IPS-18a (cell line): ENCODE data around the gene SUGP1.
"Not testable (repeated sequence)": the region's sequence is repeated elsewhere in the genome, so short reads cannot be mapped to it uniquely, and the experiment has no call there.

Source experiments
- H3K27ac ChIP-seq: one replicate; pipeline ENCODE4 v1.5.1; 2013; ENCODE audit warnings: low read length
- H3K27me3 ChIP-seq: one replicate; pipeline ENCODE4 v1.6.1; 2013; ENCODE audit warnings: mild to moderate bottlenecking, low read length; ENCODE audit not compliant: control insufficient read depth, insufficient read depth
- H3K36me3 ChIP-seq: one replicate; pipeline ENCODE4 v1.6.1; 2013; ENCODE audit warnings: low read depth, low read length; ENCODE audit not compliant: control insufficient read depth
- H3K4me1 ChIP-seq: one replicate; pipeline ENCODE4 v1.6.1; 2013; ENCODE audit warnings: low read depth, low read length; ENCODE audit not compliant: control insufficient read depth
- H3K4me3 ChIP-seq: one replicate; pipeline ENCODE4 v1.5.1; 2013; ENCODE audit warnings: low read length
- H3K9ac ChIP-seq: one replicate; pipeline ENCODE4 v1.6.1; 2013; ENCODE audit warnings: mild to moderate bottlenecking, low read length, moderate library complexity
- H3K9me3 ChIP-seq: one replicate; pipeline ENCODE4 v1.6.1; 2013; ENCODE audit warnings: low read depth, low read length; ENCODE audit not compliant: control insufficient read depth

The SUGP1 gene

DNA sequence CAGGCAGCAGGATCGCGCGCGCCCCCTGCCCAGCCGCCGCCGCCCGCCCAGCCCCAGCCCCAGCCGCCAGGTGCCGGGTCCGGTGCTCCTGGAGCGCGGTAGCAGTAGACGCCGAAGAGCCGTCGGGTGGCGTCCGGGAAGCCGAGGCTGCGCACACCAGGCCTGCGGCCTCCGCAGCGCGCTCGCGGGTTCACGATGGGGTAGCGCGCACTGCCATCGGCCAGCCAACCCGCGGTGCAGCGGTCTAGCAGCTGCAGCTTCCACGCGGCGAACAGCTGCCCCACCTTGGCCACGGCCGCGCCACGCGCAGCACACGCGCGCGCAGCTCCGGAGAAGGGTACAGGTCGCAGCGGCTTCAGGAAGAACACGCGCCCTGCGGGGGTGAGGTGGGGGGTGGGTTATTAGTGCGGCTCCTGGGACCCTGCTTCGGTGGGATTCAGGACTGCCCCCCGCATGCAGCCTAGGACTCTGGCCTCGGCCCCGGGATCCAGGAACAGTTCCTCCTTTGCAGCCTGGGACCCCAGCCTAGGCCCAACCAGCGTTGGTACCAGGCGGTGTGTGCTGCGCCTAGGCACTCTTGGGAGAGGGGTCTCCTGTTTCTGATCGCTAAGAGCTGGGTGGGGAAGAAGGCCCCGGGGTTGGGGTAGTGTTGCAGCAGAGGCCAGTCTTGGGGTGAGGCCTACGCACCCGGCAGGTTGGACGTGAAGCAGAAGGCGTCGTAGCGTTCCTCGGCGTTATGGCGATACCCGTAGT is 62.3 kb downstream of the SUGP1 start:
- Histone ChIP-seq H3K9me3 (no peaks in the 10 kb centered on the region), H3K36me3 (peaks cover 5% of the 10 kb centered on the region), H3K4me3 (no peak overlapping the region), H3K27ac (no peak overlapping the region), H3K9ac (no peak overlapping the region), H3K4me1 (peaks cover 4% of the 10 kb centered on the region), H3K27me3 (peaks cover 20% of the 10 kb centered on the region)

DNA sequence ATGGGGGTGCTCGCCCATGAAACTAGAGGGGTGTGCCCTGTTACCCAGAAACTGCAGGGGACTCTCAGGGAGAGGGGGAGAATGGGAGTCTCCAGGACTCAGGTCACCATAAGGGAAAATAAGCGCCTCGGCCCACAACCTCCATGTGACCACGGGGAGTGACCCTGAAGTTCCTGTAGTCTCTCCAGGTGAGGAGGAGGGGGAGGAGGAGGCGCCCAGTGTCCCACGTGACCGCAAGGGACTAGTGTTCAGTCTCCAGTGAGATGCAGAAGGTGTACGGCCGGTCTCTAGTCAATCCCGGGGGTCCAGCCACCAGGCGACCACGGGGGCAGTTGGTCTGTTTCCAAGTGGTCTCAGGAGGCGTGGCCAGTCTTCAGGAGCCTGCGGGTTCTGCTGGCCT is 63.2 kb downstream of the SUGP1 start:
- no peaks in the 10 kb centered on the region for H3K9me3 ChIP-seq
- peaks cover 13% of the 10 kb centered on the region for H3K27me3 ChIP-seq
- peaks cover 5% of the 10 kb centered on the region for H3K36me3 ChIP-seq
- no peak overlapping the region for H3K4me3 ChIP-seq
- no peak overlapping the region for H3K9ac ChIP-seq
- H3K27ac ChIP-seq = no peak overlapping the region
- peaks cover 3% of the 10 kb centered on the region for H3K4me1 ChIP-seq

DNA sequence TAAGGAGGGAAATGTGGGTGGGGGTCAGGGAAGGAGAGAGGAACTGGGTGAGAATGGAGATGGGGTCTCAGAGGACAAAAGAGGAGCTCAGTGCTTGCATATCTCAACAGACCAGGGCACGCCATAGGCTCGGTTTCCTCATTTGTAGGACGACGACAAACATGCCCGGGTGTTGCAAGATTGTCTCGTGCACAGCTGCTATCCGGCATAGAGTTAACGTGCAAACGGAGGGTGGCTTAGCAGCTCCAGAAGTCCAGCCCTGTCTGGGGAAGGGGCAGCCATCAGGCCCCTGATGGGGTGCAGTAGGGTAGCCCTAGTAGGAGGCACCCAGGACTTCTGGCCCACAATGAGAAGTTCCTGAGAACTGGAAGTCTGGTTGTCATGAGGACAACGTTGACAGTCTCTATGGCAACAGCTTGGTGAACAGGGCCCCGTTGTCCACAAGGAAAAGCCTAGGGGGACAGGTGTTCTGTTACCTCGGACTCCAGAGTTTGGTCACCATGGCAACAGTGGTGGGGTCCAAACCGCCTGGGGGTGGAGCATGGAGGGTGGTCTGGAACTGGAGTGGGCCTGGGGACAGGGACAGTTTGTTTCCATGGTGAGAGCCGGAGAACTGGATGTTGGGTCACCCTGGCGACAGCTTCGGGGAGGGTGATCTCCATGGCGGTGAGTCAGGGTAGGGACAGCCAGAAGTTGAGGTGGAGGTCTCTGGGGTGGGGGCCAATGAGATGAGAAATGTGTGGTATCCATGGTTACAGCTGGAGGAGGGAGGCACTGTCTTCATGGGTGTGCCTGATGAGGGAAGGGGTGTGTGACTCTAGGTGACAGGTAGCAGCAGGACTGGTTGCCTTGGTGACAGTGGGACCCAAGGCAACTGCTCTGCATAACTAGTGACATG is 64.0 kb downstream of the SUGP1 start:
- H3K4me3 ChIP-seq = no peak overlapping the region
- H3K9me3 ChIP-seq = no peaks in the 10 kb centered on the region
- H3K36me3 ChIP-seq = peaks cover 5% of the 10 kb centered on the region
- H3K27ac ChIP-seq = no peak overlapping the region
- H3K4me1 ChIP-seq = no peaks in the 10 kb centered on the region
- H3K27me3 ChIP-seq = peaks cover 18% of the 10 kb centered on the region
- no peak overlapping the region for H3K9ac ChIP-seq

DNA sequence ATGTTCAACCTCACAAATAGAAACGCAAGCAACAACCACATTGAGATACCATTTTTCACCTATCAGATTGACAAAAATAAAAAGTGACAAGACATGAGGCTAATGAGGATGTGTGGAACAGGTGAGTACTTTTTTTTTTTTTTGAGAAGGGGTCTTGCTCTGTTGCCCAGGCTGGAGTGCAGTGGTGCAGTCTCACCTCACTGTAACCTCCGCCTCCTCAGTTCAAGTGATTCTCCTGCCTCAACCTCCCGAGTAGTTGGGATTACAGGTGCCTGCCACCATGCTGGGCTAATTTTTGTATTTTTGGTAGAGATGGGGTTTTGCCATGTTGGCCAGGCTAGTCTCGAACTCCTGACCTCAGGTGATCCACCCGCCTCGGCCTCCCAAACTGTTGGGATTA is 66.9 kb downstream of the SUGP1 start:
- not testable (repeated sequence) for H3K4me1 ChIP-seq, H3K9me3 ChIP-seq, H3K9ac ChIP-seq, H3K36me3 ChIP-seq, H3K27ac ChIP-seq, H3K4me3 ChIP-seq
- peaks cover 12% of the 10 kb centered on the region for H3K27me3 ChIP-seq

DNA sequence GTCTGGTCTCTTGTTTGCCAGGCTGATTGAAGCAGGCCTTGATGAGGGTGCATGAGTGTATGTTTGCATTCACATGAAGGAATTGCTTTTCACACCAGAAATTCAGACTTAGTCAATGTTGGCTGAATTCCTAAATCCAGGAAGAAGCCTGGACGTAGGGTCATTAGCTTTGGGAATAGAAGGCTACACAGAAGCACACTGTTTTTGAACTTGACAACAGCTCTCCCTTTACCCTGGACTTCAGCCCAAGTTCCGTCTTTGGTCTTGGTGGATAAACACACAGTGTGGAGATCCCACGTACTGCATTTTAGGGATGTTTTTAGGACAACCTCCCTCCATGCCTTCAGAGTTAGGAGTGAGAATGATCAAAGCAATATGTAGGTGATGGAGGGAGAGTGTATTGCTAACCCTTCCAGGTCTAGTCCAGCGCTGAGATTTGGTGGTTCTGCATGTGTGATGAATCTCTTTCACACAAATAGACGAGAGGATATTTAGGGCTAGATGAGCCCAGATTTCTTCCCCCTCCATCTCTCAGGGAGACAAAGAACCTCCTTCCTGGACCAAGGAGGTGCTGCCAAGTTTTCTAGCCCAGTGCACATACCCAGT is 70.0 kb downstream of the SUGP1 start:
- Histone ChIP-seq H3K9me3 (no peaks in the 10 kb centered on the region), H3K27me3 (peaks cover 12% of the 10 kb centered on the region), H3K27ac (no peak overlapping the region), H3K36me3 (no peaks in the 10 kb centered on the region), H3K9ac (no peak overlapping the region), H3K4me1 (no peaks in the 10 kb centered on the region), H3K4me3 (no peak overlapping the region)

DNA sequence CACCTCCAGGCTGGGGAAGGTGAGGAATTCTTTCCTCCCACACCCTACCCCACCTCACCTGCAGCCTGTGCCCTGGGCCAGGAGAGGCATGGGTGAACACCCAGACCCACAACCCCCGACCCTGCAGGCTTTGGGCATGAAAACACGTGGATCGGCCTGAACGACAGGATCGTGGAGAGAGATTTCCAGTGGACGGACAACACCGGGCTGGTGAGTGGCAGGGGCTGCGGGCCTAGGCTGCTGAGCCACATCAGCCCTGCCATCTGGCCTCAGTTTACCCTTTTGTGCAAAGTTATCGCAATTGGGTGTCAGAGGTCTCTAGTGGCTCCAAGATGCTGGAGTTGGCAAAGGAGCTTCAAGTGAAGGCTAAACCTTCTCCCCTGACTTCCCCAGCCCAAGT is 79.8 kb downstream of the SUGP1 start:
- Histone ChIP-seq H3K9me3 (no peaks in the 10 kb centered on the region), H3K4me3 (no peak overlapping the region), H3K36me3 (no peaks in the 10 kb centered on the region), H3K27ac (no peak overlapping the region), H3K9ac (no peak overlapping the region), H3K4me1 (no peaks in the 10 kb centered on the region), H3K27me3 (no peaks in the 10 kb centered on the region)

DNA sequence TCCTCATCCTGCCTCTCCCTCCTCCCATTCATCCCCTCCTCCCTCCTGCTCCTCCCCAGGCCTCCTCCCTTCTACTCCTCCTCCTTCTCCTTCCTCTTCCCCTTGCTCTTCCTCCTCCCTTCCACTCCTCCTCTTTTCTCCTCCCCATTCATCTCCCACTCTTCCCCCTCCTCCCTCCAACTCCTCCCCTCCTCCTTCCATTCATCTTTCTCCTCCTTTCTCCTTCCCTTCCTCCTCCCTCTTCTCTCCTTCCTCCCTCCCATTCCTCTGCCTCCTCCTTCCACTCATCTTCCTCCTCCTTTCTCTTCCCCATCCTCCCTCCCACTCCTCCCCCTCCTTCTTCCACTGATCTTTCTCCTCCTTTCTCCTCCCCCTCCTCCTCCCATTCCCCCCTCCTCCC is 80.6 kb downstream of the SUGP1 start:
- Histone ChIP-seq H3K9me3 (peaks cover 3% of the 10 kb centered on the region), H3K27ac (no peak overlapping the region), H3K36me3 (no peaks in the 10 kb centered on the region), H3K27me3 (no peaks in the 10 kb centered on the region), H3K9ac (no peak overlapping the region), H3K4me1 (no peaks in the 10 kb centered on the region), H3K4me3 (no peak overlapping the region)

DNA sequence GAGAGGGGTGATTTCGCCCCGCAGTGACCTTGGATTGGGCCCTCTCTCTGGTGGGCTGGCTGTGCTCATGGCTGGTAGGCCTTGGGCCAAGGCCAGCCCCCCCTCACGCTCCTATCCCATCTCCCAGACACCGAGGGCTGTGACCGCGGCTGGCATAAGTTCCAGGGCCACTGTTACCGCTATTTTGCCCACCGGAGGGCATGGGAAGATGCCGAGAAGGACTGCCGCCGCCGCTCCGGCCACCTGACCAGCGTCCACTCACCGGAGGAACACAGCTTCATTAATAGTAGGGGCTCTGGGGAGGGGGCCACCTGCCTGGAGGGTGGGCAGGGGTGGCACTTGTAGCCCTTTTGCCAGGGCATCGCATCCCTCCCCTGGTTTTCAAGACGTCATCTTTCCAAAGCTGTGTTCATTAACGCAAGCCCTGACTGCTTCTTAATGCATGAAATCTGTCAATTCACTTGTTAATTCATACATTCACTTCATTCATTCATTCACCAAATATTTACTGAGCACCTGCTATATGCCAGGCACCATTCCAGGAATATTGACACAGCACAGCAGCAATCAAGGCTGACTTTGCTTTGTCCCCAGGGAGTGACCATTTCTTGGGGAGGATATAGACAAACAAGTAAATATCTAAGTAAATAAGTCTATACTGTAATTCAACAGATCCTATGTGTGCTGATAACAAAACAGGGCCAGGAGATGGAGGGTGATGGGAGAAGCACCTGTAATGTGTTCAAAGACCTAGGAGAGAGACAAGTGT is 82.0 kb downstream of the SUGP1 start:
- peaks cover 7% of the 10 kb centered on the region for H3K9me3 ChIP-seq
- no peak overlapping the region for H3K27ac ChIP-seq
- H3K27me3 ChIP-seq = no peaks in the 10 kb centered on the region
- H3K9ac ChIP-seq = no peak overlapping the region
- no peaks in the 10 kb centered on the region for H3K4me1 ChIP-seq
- H3K36me3 ChIP-seq = no peaks in the 10 kb centered on the region
- H3K4me3 ChIP-seq = no peak overlapping the region

DNA sequence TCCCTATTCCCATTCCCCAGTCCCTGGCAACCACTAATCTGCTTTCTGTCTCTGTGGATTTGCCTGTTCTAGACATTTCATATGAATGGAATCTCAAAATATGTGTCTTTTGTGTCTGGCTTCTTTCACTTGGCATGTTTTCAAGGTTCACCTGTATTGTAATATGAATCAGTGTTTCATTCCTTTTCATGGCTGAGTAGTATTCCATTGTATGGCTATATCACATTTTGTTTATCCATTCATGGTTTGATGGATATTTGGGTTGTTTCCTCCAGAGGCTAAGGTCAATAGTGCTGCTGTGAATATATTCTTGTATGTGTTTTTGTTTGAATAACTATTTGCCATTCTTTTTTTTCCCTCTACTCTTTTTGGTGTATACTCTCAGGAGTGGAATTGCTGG is 84.1 kb downstream of the SUGP1 start:
- Histone ChIP-seq H3K27me3 (no peaks in the 10 kb centered on the region), H3K27ac (no peak overlapping the region), H3K9ac (no peak overlapping the region), H3K36me3 (no peaks in the 10 kb centered on the region), H3K4me3 (no peak overlapping the region), H3K9me3 (peaks cover 7% of the 10 kb centered on the region), H3K4me1 (no peaks in the 10 kb centered on the region)

DNA sequence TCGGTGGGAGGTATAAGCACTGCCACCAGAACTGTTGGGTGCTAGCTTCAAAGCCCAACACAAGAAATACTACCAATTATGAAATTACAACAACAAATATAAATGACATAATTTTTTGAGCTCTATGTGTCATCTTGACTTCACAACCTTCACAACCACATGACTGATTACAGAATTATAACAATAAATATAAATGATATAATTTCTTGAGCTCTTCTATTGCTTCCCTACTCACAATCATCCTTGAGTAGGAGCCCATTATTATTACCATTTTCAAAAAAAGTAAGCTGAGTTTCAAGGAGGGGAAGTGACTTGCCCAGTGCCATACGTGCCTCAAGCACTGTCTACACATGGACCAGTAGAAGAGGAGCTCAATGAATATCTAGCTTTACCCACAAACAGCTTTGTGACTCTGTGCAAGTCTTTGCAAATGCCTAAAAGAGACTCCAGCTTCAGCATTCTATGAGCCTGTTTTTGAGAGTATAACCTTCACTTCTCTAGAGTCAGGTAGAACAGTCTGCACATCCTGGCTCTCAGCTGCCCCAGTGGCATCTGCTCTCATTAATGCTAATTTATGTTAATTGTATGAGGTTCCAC is 86.0 kb downstream of the SUGP1 start:
- no peaks in the 10 kb centered on the region for H3K36me3 ChIP-seq
- H3K27ac ChIP-seq = no peak overlapping the region
- peaks cover 7% of the 10 kb centered on the region for H3K9me3 ChIP-seq
- no peak overlapping the region for H3K4me3 ChIP-seq
- no peaks in the 10 kb centered on the region for H3K27me3 ChIP-seq
- no peak overlapping the region for H3K9ac ChIP-seq
- H3K4me1 ChIP-seq = no peaks in the 10 kb centered on the region

DNA sequence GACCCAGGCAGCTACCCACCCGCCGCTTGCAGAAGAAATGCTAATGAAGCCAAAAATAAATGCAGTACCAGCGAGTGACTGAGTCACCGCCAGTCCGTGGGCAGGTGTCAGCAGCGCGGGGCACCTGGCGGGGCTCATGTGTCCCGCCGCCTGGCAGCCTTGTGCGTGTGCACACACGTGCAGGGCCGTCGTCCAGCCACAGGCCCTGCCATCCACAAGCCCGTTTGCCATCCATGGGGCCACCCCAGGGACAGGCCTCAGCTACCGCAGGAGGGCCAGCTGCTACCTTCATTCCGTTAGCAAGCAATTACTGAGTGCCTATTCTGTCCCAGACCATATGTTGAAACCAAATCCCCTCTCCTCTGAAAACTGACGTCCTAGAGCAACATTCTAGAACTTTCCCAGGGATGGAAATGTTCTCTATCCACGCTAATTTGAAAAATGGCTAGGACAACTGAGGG is 88.0 kb downstream of the SUGP1 start:
- no peak overlapping the region for H3K4me3 ChIP-seq
- H3K27me3 ChIP-seq = no peaks in the 10 kb centered on the region
- H3K36me3 ChIP-seq = no peaks in the 10 kb centered on the region
- H3K4me1 ChIP-seq = no peaks in the 10 kb centered on the region
- H3K27ac ChIP-seq = no peak overlapping the region
- H3K9ac ChIP-seq = no peak overlapping the region
- peaks cover 7% of the 10 kb centered on the region for H3K9me3 ChIP-seq
